Stimulated activated CD8-positive, alpha-beta memory T cell treated with anti-CD3 and anti-CD28 coated beads, Interleukin-15, amount 100 ng/mL, for 48 hours (primary cell): ENCODE data around the gene MARCHF9.

Source experiments
- DNase-seq, 2 donors: peaks; one replicate each; pipeline ENCODE4 v3.0.0-alpha.2; 2020; ENCODE audit warnings: low read depth in 2 of 2

MARCHF9 gene

GRCh38 chr12:57796996-57797395 is 42.1 kb downstream of the MARCHF9 start:
- DNase-seq: no peak

GRCh38 chr12:57797933-57798332 is 43.0 kb downstream of the MARCHF9 start:
- DNase-seq: no peak

GRCh38 chr12:57800965-57801364 is 46.1 kb downstream of the MARCHF9 start:
- no peak for DNase-seq

- no peak for DNase-seq
Observed at GRCh38 chr12:57802607-57803006, 47.7 kb downstream of the MARCHF9 start.

- no peak for DNase-seq
Observed at GRCh38 chr12:57803319-57803893, 48.5 kb downstream of the MARCHF9 start.

GRCh38 chr12:57806677-57807076 is 51.8 kb downstream of the MARCHF9 start:
- DNase-seq: no peak

- no peak for DNase-seq
Observed at GRCh38 chr12:57807285-57807684, 52.4 kb downstream of the MARCHF9 start.

- DNase-seq: no peak
Observed at GRCh38 chr12:57808351-57808750, 53.4 kb downstream of the MARCHF9 start.

GRCh38 chr12:57809425-57809824 is 54.5 kb downstream of the MARCHF9 start:
- no peak for DNase-seq
